GM21447 (cell line): ENCODE results near the gene HMHB1.
A peak's percentile ranks its signal among the peaks of the same experiment; 100 is the strongest.

Experiments
- ATAC-seq: cut with Tn5 transposase; IDR thresholded peaks from one replicate; pipeline ENCODE4 v1.9.1; 2021; ENCODE audit not compliant: unreplicated experiment

The HMHB1 gene

DNA sequence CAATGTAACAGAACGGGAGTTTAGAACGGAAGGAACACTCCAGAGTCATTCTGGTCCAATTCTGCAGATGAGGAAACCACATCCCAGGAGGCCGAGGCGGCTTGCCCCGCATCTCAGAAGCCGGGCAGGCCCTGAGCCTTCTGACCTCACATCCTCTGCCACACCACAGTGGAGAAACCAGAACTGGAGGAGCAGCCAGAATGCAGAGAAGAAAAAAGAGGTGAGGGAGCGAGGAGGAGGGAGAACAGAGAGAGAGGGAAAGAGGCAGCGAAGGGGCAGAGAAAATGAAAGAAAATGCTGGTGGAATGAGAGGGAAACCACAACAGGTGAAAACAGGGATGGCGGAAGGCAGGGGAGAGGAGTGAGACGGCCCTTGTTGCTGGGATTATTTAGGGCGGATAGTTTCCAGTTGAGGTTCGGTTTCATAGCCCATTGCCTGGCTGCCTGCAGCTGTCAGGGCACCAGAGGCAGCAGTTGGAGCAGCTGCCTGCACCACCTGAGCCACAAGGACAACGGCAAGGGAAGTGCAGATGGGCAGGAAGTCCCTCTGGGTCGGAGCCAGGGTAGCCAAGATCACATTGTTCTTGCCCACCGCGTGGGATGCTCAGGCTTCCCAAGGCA lies at the start of gene HMHB1:
TSS of gene HMHB1 (plus strand) at position 77 of the 621 bp plus-strand sequence.
- ATAC-seq = peak; percentile 59

- no peak for ATAC-seq
Observed at GRCh38 chr5:143762636-143763220, 49.2 kb upstream of the HMHB1 start.

GRCh38 chr5:143767162-143767561 lies 44.8 kb upstream of the HMHB1 start:
- no peak for ATAC-seq

DNA sequence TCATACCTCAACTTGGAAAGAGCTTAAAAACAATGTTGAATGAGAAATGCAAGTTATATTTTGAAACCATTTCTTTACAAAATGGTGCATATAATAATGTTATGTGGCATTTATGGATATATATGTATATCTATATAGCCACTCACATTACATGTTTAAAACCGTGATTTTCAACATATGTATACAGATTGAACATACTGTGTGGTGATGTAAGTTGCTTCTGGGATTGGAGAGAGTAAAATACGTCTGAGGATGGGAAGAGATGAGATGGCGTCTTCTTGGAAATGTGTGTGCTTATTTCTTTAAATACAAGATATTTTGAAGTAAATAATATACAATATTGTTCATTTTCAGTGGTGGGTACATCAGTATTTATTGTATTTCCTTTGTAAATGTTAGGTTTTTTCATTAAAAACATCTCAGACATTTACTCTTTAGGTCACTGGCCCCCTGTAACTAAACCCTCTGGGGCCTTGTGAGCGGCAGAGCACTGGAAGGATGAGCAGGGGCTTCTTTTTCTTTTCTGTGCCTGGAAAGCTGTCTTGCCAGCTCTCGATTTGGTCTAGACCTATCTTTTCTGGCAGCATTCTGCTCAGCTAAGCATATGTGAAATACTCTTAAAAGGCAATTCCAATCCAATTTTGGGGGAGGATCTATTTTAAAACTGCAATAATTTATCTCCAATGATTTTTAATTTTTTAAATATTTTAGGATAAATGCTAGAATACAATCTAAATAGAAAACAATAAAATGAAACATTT lies 42.8 kb upstream of the HMHB1 start:
- no peak for ATAC-seq

DNA sequence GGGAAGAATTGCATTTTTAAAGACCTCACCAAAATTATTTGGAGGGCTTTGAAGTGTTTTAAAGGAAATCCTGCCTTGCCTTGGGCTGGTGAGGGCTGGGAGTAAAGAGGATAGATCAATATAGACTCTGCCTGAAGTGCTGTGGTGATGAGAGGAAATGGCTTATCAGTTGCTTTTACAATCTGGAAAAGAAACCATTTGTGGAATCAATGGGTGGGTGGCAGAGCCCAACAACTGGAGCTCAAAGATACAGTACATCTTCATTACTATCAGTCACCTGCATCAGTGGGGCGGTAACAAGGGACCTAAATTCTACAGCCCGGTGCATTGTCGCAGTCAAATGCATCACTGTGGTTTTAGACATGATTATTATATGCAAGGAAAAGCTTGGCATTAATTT lies 41.5 kb upstream of the HMHB1 start:
- ATAC-seq = no peak

DNA sequence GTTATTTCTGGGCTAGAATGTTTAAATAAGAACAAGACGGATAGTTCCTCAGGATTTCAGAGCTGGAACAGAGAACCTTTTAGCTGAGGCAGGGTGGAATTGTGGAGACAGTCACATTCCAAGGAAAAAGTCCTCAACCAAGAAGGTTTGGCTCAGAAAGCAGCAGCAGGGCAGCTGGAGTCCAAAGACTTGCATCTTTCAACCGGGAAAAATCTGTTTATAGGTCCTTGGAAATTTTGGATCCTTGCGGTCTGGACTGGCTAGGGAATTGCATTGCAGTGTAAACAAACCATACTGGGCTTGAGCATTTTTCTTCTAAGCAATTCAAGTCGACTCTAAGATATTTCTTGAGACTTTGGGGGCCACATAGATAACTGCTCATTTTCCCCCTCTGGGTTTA lies 40.8 kb upstream of the HMHB1 start:
- no peak for ATAC-seq

DNA sequence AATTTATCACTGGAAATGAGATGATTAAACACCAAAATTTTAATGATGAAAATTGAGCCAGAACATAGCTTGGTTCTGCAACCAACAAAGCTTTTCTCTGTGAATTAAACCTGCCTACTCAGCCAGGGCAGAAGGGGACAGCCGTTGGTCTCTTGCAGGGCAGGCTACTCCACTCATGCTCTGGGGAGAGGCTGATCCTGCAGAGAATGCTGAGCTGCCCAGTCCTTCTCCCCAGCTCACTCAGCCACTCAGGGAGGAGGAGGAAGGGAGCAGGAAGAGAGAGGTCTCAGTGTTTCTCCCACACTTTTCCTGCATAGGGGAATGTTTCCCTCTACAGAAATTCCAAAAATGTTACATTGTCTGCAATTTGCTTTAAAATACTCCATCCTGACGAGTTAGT lies 40.4 kb upstream of the HMHB1 start:
- ATAC-seq = no peak

GRCh38 chr5:143772621-143773020 lies 39.3 kb upstream of the HMHB1 start:
- ATAC-seq = no peak

- no peak for ATAC-seq
Observed at GRCh38 chr5:143775258-143775657, 36.7 kb upstream of the HMHB1 start.

- ATAC-seq = no peak
Observed at GRCh38 chr5:143776951-143777350, 35.0 kb upstream of the HMHB1 start.

GRCh38 chr5:143779506-143779905 lies 32.5 kb upstream of the HMHB1 start:
- no peak for ATAC-seq

DNA sequence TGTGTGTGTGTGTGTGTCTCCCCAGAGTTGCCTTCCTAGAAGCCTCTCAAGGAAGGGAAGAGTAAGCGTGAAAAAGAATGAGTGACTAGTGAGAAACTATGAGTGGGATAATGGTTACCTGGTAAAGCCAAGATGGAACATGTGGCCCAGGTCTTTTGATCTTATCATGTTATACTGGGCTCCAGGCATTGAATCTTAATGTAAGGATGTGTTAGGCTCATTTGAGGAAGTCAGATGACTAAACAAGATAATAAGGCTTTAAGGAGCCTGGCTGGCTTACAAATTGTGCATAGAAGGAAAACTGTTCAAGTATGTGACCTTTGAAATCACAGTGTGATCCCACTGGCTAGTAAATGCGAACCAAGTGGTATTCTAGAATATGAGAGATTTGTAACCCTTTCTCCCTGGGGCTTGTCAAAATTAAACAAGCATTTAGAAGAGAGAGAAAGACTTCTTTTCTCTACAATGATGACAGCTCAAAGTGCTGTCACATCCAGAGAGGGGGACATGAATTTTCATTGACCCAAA lies 29.9 kb upstream of the HMHB1 start:
- no peak for ATAC-seq

GRCh38 chr5:143782588-143783386 lies 29.2 kb upstream of the HMHB1 start:
- ATAC-seq = no peak

DNA sequence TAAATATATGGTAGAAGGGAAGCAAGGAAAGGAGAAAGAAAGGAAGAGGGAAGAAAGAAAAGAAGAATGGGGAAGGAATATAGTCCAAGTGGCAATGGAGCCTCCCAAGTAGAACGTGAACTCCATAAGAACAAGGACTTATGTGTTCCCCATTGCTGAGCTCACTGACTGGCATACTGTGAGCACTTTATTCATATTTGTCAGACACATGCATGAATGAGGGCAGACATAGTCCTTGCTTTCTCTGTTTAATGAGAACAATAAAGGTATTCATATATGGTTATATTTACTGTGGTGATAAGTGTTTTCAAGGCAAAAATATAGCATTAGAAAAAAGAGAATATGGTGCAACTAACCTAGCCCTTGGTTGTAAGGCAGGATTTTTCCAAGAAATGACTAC lies 23.6 kb upstream of the HMHB1 start:
- no peak for ATAC-seq

GRCh38 chr5:143790457-143791112 lies 21.4 kb upstream of the HMHB1 start:
- ATAC-seq = no peak

- ATAC-seq = peak; percentile 73
Observed at GRCh38 chr5:143791848-143792731, 19.9 kb upstream of the HMHB1 start.

DNA sequence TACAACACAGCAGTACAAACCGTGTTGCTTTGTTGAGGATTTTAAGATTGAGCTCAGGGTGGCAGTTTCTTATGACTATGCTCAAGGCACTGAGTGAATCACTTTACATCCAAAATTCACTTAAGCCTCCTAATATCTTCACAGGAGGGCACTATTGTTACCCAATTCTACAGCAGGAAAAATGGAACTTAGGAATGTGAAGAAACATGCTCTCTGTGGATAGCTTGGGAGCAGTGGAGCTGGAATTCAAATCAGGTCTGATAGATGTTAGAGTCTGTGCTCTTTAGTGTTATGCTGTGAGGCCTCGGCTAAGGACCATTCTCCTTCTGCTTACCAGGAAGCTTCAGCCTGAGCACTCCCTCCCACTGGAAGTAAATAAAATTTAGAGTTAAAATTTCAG lies 18.7 kb upstream of the HMHB1 start:
- ATAC-seq = no peak

- ATAC-seq = no peak
Observed at GRCh38 chr5:143796125-143796524, 15.8 kb upstream of the HMHB1 start.

DNA sequence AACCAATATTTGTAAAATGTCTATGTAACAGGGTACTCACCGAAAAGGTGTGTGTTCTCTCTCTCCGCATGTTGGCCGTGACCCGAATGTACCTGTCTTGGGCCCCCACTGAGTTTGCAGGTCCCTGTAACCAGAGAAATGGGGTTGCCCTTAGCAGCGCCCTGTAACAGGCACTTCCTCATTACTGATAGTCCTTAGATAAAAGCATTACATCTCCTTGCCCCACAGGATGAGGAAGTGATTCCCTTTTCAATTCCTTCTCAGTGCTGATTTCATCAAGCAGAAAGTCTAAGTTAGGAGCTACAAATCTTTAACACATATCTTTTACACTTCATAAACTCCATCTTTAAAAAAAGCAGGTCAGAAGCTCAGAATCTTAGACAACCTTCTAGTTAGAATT lies 15.2 kb upstream of the HMHB1 start:
- ATAC-seq = no peak

DNA sequence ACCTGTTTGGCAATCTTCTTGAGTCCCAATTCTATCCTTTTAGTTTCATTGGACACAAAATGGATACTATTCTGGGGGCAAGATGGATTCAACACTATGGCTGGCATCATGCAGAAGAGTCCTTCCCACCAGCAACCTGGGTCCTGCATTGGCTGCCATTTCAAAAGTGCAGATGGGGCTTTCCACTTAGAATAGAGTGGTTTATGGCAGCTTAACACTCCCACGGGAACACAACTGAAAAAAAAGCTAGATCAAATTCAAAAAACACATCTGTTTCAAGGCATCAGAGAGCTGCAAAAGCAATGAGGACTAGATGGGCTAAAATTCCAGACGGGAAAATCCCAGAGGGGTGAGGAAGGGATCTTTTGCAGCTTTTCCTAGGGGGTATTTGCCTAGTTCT lies 11.2 kb upstream of the HMHB1 start:
- ATAC-seq = no peak
